ENCODE measurements around the gene OLIG2.

OLIG2 gene

DNA sequence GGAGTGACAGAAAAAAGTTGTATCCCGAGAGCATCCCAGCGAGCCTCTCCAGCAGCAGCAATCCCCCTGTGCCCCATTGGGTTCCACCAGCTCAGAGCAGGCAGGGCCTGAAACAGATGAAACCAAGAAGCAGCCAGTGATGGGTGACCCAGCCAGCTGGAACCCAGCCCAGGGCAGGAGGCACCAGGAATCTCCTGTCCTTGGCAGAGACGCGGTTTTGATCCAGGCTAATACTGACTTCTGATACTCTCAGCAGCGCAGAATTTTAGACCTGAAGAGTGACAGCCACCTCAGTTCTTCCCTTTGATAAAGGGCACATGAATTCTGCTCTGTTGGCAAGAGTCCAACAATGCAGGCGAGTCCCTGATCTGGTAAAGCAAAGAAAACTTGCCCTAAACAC lies 32.8 kb downstream of the OLIG2 start:
- in situ Hi-C loops (cut with MboI; ENCODE audit: low sequenced_read_pairs, unreplicated experiment): no loop called here
- TF ChIP-seq, protein P1, sequence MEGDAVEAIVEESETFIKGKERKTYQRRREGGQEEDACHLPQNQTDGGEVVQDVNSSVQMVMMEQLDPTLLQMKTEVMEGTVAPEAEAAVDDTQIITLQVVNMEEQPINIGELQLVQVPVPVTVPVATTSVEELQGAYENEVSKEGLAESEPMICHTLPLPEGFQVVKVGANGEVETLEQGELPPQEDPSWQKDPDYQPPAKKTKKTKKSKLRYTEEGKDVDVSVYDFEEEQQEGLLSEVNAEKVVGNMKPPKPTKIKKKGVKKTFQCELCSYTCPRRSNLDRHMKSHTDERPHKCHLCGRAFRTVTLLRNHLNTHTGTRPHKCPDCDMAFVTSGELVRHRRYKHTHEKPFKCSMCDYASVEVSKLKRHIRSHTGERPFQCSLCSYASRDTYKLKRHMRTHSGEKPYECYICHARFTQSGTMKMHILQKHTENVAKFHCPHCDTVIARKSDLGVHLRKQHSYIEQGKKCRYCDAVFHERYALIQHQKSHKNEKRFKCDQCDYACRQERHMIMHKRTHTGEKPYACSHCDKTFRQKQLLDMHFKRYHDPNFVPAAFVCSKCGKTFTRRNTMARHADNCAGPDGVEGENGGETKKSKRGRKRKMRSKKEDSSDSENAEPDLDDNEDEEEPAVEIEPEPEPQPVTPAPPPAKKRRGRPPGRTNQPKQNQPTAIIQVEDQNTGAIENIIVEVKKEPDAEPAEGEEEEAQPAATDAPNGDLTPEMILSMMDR (IDR thresholded peaks at IDR 0.05; ENCODE audit: borderline replicate concordance, control extremely low read depth, extremely low read depth, insufficient read depth, missing control alignments): no peak
- no peak for DNase-seq (ENCODE audit: low spot score)

DNA sequence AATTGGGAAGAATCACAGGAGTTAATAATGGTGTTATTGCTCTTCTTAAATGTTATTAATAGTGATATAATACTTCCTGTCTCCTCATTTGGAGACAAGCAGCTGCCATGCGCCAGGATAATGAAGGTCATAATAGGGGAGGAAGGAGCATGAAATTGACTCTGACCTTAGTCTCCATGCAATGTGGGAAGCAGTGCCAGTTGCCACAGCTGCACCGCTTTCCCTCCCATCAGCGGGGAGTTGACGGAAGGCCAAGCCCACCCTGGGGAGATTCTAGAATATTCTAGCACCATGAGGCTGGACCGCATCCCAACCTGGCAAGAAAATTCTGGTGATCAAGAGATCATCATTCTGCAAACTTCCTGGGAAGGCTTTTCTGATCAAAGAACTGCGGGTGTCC lies 33.2 kb downstream of the OLIG2 start:
- TF ChIP-seq, protein P1 (IDR thresholded peaks at IDR 0.05; ENCODE audit: borderline replicate concordance, control extremely low read depth, extremely low read depth, insufficient read depth, missing control alignments): no peak
- in situ Hi-C loops (cut with MboI; ENCODE audit: low sequenced_read_pairs, unreplicated experiment): no loop called here
- DNase-seq (ENCODE audit: low spot score): no peak

DNA sequence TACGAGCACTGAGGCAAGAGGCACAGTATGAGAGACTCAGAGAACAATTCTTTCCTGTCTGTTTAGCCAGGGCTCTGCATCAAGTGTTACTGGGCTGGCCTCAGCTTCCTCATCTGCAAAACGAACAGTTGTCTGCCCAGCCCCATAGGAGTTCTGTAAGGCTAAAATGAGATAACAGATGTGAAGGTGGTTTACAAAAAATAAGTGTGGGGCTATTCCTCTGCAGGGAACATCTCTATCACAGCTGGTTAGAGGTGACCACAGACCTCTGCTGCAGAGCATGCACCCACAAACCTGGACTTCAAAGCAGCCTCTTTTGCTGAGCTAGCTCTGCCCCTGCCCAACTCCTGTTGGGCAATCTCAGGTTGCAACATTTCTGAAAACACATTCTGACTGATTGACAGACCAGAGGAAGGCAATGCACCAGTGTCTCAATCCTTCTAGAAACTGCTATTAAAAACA lies 33.7 kb downstream of the OLIG2 start:
- no peak for DNase-seq (ENCODE audit: low spot score)
- in situ Hi-C loops (cut with MboI; ENCODE audit: low sequenced_read_pairs, unreplicated experiment): no loop called here
- TF ChIP-seq, protein P1 (IDR thresholded peaks at IDR 0.05; ENCODE audit: borderline replicate concordance, control extremely low read depth, extremely low read depth, insufficient read depth, missing control alignments): no peak

DNA sequence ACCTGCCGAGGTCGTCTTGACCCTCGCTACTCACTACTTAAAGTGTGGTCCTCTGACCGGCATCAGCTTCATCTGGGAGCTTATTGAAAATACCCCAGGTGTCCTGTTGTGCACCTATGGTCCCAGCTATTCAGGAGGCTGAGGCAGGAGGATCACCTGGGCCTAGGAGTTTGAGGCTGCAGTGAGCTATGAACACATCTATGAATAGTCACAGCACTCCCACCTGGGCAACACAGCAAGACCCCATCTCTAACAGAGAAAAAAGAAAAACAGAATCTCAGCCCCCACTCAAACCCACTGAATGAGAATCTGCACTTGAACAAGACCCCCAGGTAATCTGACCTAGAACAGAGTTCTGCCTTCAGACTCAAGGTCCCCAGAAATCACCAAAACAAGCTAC lies 35.5 kb downstream of the OLIG2 start:
- TF ChIP-seq, protein P1 (IDR thresholded peaks at IDR 0.05; ENCODE audit: borderline replicate concordance, control extremely low read depth, extremely low read depth, insufficient read depth, missing control alignments): no peak
- in situ Hi-C loops (cut with MboI; ENCODE audit: low sequenced_read_pairs, unreplicated experiment): no loop called here
- no peak for DNase-seq (ENCODE audit: low spot score)

DNA sequence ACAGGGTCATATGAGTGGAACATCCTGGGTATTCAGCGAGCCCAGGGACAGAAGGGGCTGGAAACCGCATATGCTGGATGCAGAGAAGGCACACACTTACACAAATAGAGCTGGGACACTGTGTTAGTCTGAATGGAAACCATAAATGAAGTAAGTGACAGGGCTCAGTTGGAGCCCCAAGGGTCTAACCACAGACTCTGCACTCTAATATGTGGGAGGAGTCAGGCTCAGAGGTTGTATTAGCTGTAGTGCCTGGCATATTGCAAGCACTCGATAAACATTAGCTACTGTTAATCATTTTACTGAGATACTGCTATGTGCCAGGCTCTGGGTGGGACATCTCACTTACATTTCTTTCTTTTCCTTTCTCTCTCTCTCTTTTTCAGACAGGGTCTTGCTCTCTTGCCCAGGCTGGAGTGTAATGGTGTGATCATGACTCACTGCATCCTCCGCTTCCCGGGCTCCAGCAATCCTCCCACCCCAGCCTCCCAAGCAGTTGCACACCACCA lies 37.7 kb downstream of the OLIG2 start:
- in situ Hi-C loops (cut with MboI; ENCODE audit: low sequenced_read_pairs, unreplicated experiment): no loop called here
- no peak for DNase-seq (ENCODE audit: low spot score)
- TF ChIP-seq, protein P1 (IDR thresholded peaks at IDR 0.05; ENCODE audit: borderline replicate concordance, control extremely low read depth, extremely low read depth, insufficient read depth, missing control alignments): no peak

DNA sequence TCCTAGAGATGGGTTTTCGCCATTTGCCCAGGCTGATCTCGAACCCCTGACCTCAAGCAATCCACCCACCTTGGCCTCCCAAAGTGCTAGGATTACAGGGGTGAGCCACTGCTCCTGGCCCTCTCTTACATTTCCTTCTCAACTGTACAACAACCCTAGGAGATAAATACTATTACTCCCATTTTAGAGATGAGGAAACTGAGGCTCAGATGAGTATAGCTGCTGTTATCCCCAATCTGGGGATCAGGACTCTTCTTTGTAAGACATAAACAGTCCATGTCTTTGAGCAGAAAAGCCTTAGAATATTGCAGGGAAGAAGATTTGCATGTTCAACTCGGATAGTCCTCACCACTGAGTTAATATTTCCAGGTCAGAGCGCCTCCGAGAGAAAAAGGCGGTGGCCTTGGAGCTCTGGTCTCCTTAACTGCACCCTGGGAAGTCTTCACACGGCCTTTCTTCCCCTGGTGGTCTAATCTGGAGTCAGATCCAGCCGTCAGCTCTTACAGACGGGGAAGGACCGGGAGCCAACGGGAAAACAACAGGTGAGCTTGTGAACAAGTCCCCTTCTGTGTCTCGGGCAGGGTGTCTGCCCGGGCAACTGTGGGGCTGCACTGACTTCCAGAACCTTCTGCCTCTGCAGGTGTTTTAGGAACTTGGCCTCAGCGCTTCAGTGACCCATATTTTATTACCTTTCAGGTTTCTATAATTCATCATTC lies 38.3 kb downstream of the OLIG2 start:
- no peak for DNase-seq (ENCODE audit: low spot score)
- in situ Hi-C loops (cut with MboI; ENCODE audit: low sequenced_read_pairs, unreplicated experiment): no loop called here

More for the DNA sequence above, 38.3 kb downstream of the OLIG2 start:
- TF ChIP-seq, protein P1 (IDR thresholded peaks at IDR 0.05; ENCODE audit: borderline replicate concordance, control extremely low read depth, extremely low read depth, insufficient read depth, missing control alignments): no peak
